Iris pigment epithelial cell (primary cell): ENCODE measurements around the gene RIPOR2.
"Not testable (repeated sequence)": the region's sequence is repeated elsewhere in the genome, so short reads cannot be mapped to it uniquely, and the experiment has no call there.

Experiments used
- DNase-seq: peaks from one replicate; pipeline ENCODE4 v3.0.0-alpha.2; 2011; ENCODE audit warnings: low read depth

RIPOR2 gene

GRCh38 chr6:24957199-24957598 is 21.4 kb upstream of the RIPOR2 start:
- no peak for DNase-seq

GRCh38 chr6:24953726-24954125 is 18.0 kb upstream of the RIPOR2 start:
- no peak for DNase-seq

- no peak for DNase-seq
These were observed 16.1 kb upstream of the RIPOR2 start for GRCh38 chr6:24951811-24952299.

- DNase-seq: no peak
These were observed 14.6 kb upstream of the RIPOR2 start for GRCh38 chr6:24950218-24950941.

GRCh38 chr6:24949020-24949569 is 13.3 kb upstream of the RIPOR2 start:
- DNase-seq: no peak

GRCh38 chr6:24948261-24948660 is 12.5 kb upstream of the RIPOR2 start:
- not testable (repeated sequence) for DNase-seq

GRCh38 chr6:24947636-24948035 is 11.9 kb upstream of the RIPOR2 start:
- DNase-seq: no peak

- no peak for DNase-seq
These were observed 9.3 kb upstream of the RIPOR2 start for GRCh38 chr6:24945054-24945453.

- no peak for DNase-seq
These were observed 8.0 kb upstream of the RIPOR2 start for GRCh38 chr6:24943774-24944173.

- DNase-seq: no peak
These were observed 4.7 kb upstream of the RIPOR2 start for GRCh38 chr6:24940311-24940917.

GRCh38 chr6:24936641-24937317 is 1.0 kb upstream of the RIPOR2 start:
- DNase-seq: no peak

GRCh38 chr6:24933868-24934401 is 1.8 kb downstream of the RIPOR2 start:
- peak; percentile 20 for DNase-seq

GRCh38 chr6:24933266-24933665 is 2.5 kb downstream of the RIPOR2 start:
- DNase-seq: no peak

- DNase-seq: no peak
These were observed 2.9 kb downstream of the RIPOR2 start for GRCh38 chr6:24932832-24933231.

- DNase-seq: peak; percentile 72
These were observed 3.8 kb downstream of the RIPOR2 start for GRCh38 chr6:24931718-24932691.

- no peak for DNase-seq
These were observed 4.5 kb downstream of the RIPOR2 start for GRCh38 chr6:24931296-24931695.

- DNase-seq: peak; percentile 34
These were observed 5.3 kb downstream of the RIPOR2 start for GRCh38 chr6:24930431-24930871.

- DNase-seq: no peak
These were observed 6.5 kb downstream of the RIPOR2 start for GRCh38 chr6:24929242-24929641.

- DNase-seq: peak; percentile 46
These were observed 7.6 kb downstream of the RIPOR2 start for GRCh38 chr6:24927985-24928745.

- no peak for DNase-seq
These were observed 8.3 kb downstream of the RIPOR2 start for GRCh38 chr6:24927277-24927955.
